Glutamatergic neuron (in vitro differentiated cells): Measurements from ENCODE around the gene WASF2. TPM values are rescaled to one million over a fixed set of nuclear protein-coding genes. Genes with fewer than 3 reads are reported as not detected.

Experiments
- DNase-seq: peaks from one replicate; pipeline ENCODE4 v3.0.0; 2022
- H3K27ac Mint-ChIP-seq: one replicate; pipeline ENCODE4 v1.8.0; 2020; ENCODE audit warnings: mild to moderate bottlenecking, mixed read lengths, inconsistent platforms; ENCODE audit not compliant: unreplicated experiment
- H3K27me3 Mint-ChIP-seq: one replicate; pipeline ENCODE4 v1.8.0; 2020; ENCODE audit warnings: mild to moderate bottlenecking, moderate library complexity, mixed read lengths, inconsistent platforms; ENCODE audit not compliant: unreplicated experiment
- H3K36me3 Mint-ChIP-seq: one replicate; pipeline ENCODE4 v1.8.0; 2020; ENCODE audit warnings: mild to moderate bottlenecking, mixed read lengths, inconsistent platforms; ENCODE audit not compliant: unreplicated experiment
- H3K4me1 Mint-ChIP-seq: one replicate; pipeline ENCODE4 v1.8.0; 2020; ENCODE audit warnings: mild to moderate bottlenecking, low read depth, mixed read lengths, inconsistent platforms; ENCODE audit not compliant: unreplicated experiment
- H3K4me3 Mint-ChIP-seq: one replicate; pipeline ENCODE4 v1.8.0; 2020; ENCODE audit warnings: mild to moderate bottlenecking, mixed read lengths, inconsistent platforms; ENCODE audit not compliant: unreplicated experiment
- H3K9me3 Mint-ChIP-seq: one replicate; pipeline ENCODE4 v1.8.0; 2020; ENCODE audit warnings: mild to moderate bottlenecking, moderate library complexity, mixed read lengths, inconsistent platforms; ENCODE audit not compliant: unreplicated experiment
- CTCF ChIP-seq: fragments of 200-600 bp; sonication (generic); IDR thresholded peaks from one replicate; pipeline ENCODE4 v1.5.0; 2021; ENCODE audit not compliant: partially characterized antibody, unreplicated experiment
- total RNA-seq: library from RNA; stranded (reverse); fragmentation: NEBNext Ultra II Directional; extraction: Animal tissue kit (Norgen Biotek cat#: 25700); gene quantifications from one replicate; pipeline ENCODE4 v1.2.1, GENCODE V29; 2021; ENCODE audit not compliant: unreplicated experiment

WASF2 gene
- total RNA-seq, 1 donor from 2014 or later = 47.0 TPM

- peaks cover 6% of the 10 kb centered on the region for H3K27me3 Mint-ChIP-seq
Measured at GRCh38 chr1:27367160-27367650, 122.8 kb downstream of the WASF2 start.

GRCh38 chr1:27366411-27367159 is 123.4 kb downstream of the WASF2 start, which contains the start of gene MAP3K6:
Gene MAP3K6, minus strand, starts transcription at chr1:27366961. Its CDS starts 364 bp downstream, at chr1:27366597.
- peaks cover 6% of the 10 kb centered on the region for H3K27me3 Mint-ChIP-seq
- H3K36me3 Mint-ChIP-seq = no peaks in the 10 kb centered on the region
- DNase-seq = peak; percentile 73
- TF ChIP-seq CTCF = no peak
- peak within 1 kb of the TSS; percentile 85 for H3K4me3 Mint-ChIP-seq
- peak within 1 kb of the TSS; percentile 81 for H3K27ac Mint-ChIP-seq
- peaks cover 2% of the 10 kb centered on the region for H3K9me3 Mint-ChIP-seq
- H3K4me1 Mint-ChIP-seq = peaks cover 8% of the 10 kb centered on the region

More at GRCh38 chr1:27367160-27367650, 122.8 kb downstream of the WASF2 start:
- Mint-ChIP-seq H3K36me3 (no peaks in the 10 kb centered on the region), H3K4me1 (peaks cover 8% of the 10 kb centered on the region), H3K9me3 (peaks cover under 1% of the 10 kb centered on the region), H3K4me3 (peak overlapping the region; percentile 39), H3K27ac (no peak overlapping the region)
- no peak for DNase-seq
- TF ChIP-seq CTCF = no peak

GRCh38 chr1:27366113-27366410 is 123.9 kb downstream of the WASF2 start:
- Mint-ChIP-seq H3K9me3 (peaks cover 2% of the 10 kb centered on the region), H3K4me3 (peak overlapping the region; percentile 85), H3K27ac (peak overlapping the region; percentile 81), H3K27me3 (peaks cover 6% of the 10 kb centered on the region), H3K4me1 (peaks cover 8% of the 10 kb centered on the region), H3K36me3 (no peaks in the 10 kb centered on the region)
- DNase-seq = peak; percentile 89
- no peak for TF ChIP-seq CTCF

GRCh38 chr1:27365372-27366112 is 124.4 kb downstream of the WASF2 start:
- Mint-ChIP-seq H3K4me1 (peaks cover 8% of the 10 kb centered on the region), H3K9me3 (peaks cover 2% of the 10 kb centered on the region), H3K27ac (peak overlapping the region; percentile 81), H3K36me3 (no peaks in the 10 kb centered on the region), H3K27me3 (peaks cover 6% of the 10 kb centered on the region), H3K4me3 (peak overlapping the region; percentile 85)
- peak; percentile 86 for DNase-seq
- no peak for TF ChIP-seq CTCF
